ENCODE results near the gene PRTN3. TPM values are rescaled to one million over a fixed set of nuclear protein-coding genes. Genes with fewer than 3 reads are reported as not detected.
"Not testable (repeated sequence)": the region's sequence is repeated elsewhere in the genome, so short reads cannot be mapped to it uniquely, and the experiment has no call there.

Gene PRTN3
- total RNA-seq, 2 donors from 2014 or later: not detected

- Mint-ChIP-seq H3K36me3 (ENCODE audit: insufficient read depth in 2 of 2) (peaks cover 8 to 21% of the 10 kb centered on the region in 2 donors), H3K27me3 (ENCODE audit: low read depth) (no peaks in the 10 kb centered on the region), H3K4me3 (no peak overlapping the region), H3K4me1 (ENCODE audit: low read depth) (no peaks in the 10 kb centered on the region), H3K9me3 (peaks cover 8 to 10% of the 10 kb centered on the region in 2 donors), H3K27ac (no peak overlapping the region)
- DNase-seq (no peak), ATAC-seq (replicated peaks in 1 of 2) (peak; percentile 1 to 10)
Measured at GRCh38 chr19:815079-815774, 25.6 kb upstream of the PRTN3 start.

DNA sequence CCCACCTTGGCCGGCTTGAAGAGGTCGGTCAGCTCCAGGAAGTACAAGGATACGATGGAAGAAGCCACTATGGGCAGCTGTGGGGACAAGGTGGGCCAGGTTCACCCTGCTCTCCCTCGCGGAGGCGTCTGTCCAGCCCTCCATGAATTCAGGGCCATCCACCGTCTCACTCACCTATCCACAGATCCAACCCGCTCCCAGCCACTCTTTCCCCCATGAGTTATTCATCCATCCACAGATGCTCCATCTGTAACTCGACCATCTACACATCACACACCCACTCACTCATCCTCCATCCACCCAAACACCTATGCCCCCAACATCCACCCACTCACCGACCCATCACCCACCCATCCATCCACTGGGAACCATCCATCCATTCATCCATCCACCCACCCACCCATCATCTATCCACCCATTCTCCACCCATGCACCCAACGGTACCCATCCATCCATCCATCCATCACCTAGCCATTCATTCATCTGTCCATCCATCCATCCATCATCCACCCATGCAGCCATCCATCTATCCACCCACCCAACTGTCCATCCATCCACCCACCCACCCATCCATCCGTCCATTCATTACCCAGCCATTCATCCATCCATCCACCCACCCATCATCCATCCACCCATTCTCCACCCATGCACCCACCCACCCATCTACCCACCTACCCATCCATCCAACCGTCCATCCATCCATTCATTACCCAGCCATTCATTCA is 24.9 kb upstream of the PRTN3 start:
- Mint-ChIP-seq H3K27ac (peak overlapping the region; percentile 3), H3K27me3 (ENCODE audit: low read depth) (no peaks in the 10 kb centered on the region), H3K4me3 (no peak overlapping the region), H3K36me3 (ENCODE audit: insufficient read depth in 2 of 2) (peaks cover 8 to 17% of the 10 kb centered on the region in 2 donors), H3K9me3 (peaks cover 8 to 10% of the 10 kb centered on the region in 2 donors), H3K4me1 (ENCODE audit: low read depth) (no peaks in the 10 kb centered on the region)
- ATAC-seq (replicated peaks in 1 of 2) (peak in 1 of 2 donors; percentile 6), DNase-seq (no peak)

DNA sequence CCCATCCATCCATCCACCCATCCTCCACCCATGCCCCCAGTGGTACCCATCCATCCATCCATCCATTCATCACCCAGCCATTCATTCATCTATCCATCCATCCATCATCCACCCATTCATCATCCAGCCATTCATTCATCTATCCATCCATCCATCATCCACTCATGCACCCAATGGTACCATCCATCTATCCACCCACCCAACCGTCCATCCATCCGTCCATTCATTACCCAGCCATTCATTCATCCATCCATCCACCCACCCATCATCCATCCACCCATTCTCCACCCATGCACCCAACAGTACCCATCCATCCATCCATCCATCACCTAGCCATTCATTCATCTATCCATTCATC is 24.3 kb upstream of the PRTN3 start:
- H3K36me3 Mint-ChIP-seq (ENCODE audit: insufficient read depth in 2 of 2): peaks cover 8 to 15% of the 10 kb centered on the region in 2 donors
- no peaks in the 10 kb centered on the region for H3K4me1 Mint-ChIP-seq (ENCODE audit: low read depth)
- H3K27ac Mint-ChIP-seq: peak overlapping the region; percentile 6
- no peak overlapping the region for H3K4me3 Mint-ChIP-seq
- DNase-seq (no peak), ATAC-seq (replicated peaks in 1 of 2) (no peak)
- no peaks in the 10 kb centered on the region for H3K27me3 Mint-ChIP-seq (ENCODE audit: low read depth)
- peaks cover 8 to 10% of the 10 kb centered on the region in 2 donors for H3K9me3 Mint-ChIP-seq

DNA sequence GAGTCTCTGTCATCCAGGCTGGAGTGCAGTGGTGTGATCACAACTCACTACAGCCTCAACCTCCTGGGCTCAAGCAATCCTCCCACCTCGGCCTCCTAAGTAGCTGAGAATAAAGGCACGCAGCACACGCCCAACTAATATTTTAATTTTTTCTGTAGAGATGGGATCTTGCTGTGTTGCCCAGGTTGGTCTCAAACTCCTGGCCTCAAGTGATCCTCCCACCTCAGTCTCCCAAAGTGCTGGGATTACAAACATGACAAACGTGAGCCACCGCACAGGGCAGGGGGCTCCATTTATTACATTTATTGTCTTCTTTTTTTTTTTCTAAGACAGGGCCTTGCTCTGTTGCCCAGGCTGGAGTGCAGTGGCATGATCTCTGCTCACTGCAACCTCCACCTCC is 20.6 kb upstream of the PRTN3 start:
- ATAC-seq (replicated peaks in 1 of 2); H3K4me1 Mint-ChIP-seq (ENCODE audit: low read depth); DNase-seq; H3K4me3 Mint-ChIP-seq; H3K36me3 Mint-ChIP-seq (ENCODE audit: insufficient read depth in 2 of 2); H3K9me3 Mint-ChIP-seq: not testable (repeated sequence)
- Mint-ChIP-seq H3K27me3 (ENCODE audit: low read depth) (peaks cover 16% of the 10 kb centered on the region), H3K27ac (peak overlapping the region; percentile 60)

DNA sequence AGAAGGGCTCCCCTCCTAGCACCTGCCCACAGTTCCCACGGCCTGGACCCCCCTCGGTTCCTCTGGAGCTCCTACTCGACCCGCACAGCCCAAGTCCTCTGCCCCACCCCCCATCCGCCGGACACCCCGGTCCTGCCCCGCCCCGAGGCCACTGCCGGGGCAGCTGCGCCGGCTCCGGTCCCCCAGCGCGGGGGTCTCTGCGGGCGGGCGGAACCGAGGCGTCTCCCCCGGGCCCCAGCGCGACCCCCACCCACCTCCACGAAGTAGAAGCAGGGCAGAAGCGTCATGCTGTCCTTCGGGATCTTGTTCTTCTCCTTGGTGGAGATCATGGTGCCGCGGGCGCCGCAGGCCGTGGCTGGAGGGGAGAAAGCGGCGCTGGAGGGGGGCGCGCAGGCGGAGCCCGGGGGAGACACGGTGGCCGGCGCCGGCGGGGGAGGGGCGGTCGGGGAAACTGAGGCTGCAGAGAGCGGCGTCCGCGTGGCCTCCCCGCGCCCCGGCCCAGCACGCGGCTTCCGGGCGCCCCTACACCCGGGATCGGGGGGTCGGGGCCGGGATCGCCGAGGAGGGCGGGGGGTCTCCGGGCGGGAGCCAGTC is 19.5 kb upstream of the PRTN3 start:
- H3K27me3 Mint-ChIP-seq (ENCODE audit: low read depth): peaks cover 16% of the 10 kb centered on the region
- peaks cover 4 to 5% of the 10 kb centered on the region in 2 donors for H3K9me3 Mint-ChIP-seq
- peaks cover 2 to 4% of the 10 kb centered on the region in 2 donors for H3K36me3 Mint-ChIP-seq (ENCODE audit: insufficient read depth in 2 of 2)
- DNase-seq (no peak), ATAC-seq (replicated peaks in 1 of 2) (no peak)
- no peak overlapping the region for H3K27ac Mint-ChIP-seq
- H3K4me3 Mint-ChIP-seq: no peak overlapping the region
- H3K4me1 Mint-ChIP-seq (ENCODE audit: low read depth): no peaks in the 10 kb centered on the region

DNA sequence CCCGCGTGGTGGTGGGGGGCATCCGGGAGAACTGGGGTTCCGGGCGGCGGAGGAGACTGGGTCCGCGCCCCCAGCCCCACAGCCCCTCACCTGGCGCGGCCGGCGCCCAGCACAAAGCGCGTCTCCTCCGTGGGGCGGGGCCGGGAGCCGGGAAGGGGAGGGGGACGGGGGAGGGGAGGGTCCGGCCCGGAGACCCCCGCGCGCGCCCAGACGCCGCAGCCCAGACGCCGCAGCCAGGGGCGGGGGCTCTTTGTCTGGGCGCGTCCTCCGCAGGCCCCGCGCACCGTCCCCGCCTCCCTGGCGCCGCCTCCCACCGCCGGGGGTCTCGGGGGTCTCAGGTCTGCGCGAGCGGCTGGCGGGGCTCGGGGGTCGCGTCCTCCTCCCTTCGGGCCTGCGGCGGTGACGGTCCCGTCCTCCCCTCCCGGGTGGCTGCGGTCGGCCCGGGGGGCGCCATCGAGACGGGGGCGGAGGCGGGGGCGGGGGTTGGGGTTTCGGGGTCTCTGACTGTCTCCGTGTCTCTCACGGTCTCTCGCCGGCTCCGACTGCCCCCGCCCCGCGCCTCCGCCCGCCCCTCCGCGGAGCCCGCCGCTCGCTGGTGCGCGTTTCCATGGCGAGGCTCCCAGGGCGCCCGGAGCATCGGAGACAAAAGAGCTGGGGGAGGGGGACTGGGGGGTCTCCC is 18.8 kb upstream of the PRTN3 start, which contains the start of gene PLPPR3:
PLPPR3 (minus strand) TSS at position 131 of the 679 bp plus-strand sequence. CDS start 396 bp downstream, outside the sequence.
- no peak for ATAC-seq (replicated peaks in 1 of 2)

GRCh38 chr19:823565-824121 is 17.2 kb upstream of the PRTN3 start:
- Mint-ChIP-seq H3K9me3 (no peaks in the 10 kb centered on the region), H3K27ac (no peak overlapping the region), H3K4me3 (no peak overlapping the region), H3K36me3 (ENCODE audit: insufficient read depth in 2 of 2) (no peaks in the 10 kb centered on the region), H3K4me1 (ENCODE audit: low read depth) (no peaks in the 10 kb centered on the region), H3K27me3 (ENCODE audit: low read depth) (peaks cover 16% of the 10 kb centered on the region)
- ATAC-seq (replicated peaks in 1 of 2) (no peak), DNase-seq (no peak)

More for the DNA sequence above, 18.8 kb upstream of the PRTN3 start, which contains the start of gene PLPPR3:
- Mint-ChIP-seq H3K27ac (no peak within 1 kb of the TSS), H3K27me3 (ENCODE audit: low read depth) (peaks cover 16% of the 10 kb centered on the region), H3K4me1 (ENCODE audit: low read depth) (no peaks in the 10 kb centered on the region), H3K36me3 (ENCODE audit: insufficient read depth in 2 of 2) (no peaks in the 10 kb centered on the region), H3K4me3 (no peak within 1 kb of the TSS), H3K9me3 (peaks cover 0 to under 1% of the 10 kb centered on the region in 2 donors)
- no peak for DNase-seq

DNA sequence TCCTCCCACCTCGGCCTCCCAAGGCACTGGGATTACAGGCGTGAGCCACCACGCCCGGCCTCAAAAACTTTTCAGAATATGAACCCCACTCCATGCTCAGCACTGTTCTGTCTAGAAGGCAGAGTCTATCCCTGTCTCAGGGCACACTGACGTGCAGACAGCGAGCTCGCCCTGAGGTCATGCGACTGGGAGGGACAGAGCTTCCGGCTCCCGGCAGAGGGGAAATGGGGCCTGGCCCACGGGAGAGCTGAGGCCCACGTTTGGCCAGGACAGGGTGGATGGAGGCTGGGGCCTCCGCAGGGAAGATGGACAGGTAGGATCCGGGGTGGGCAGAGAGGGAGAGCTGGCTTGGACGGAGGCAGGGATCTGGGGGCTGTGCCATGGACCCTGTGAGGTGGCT is 15.9 kb upstream of the PRTN3 start:
- no peaks in the 10 kb centered on the region for H3K4me1 Mint-ChIP-seq (ENCODE audit: low read depth)
- ATAC-seq (replicated peaks in 1 of 2): peak in 1 of 2 donors; percentile 16
- H3K9me3 Mint-ChIP-seq: no peaks in the 10 kb centered on the region
- H3K27me3 Mint-ChIP-seq (ENCODE audit: low read depth): peaks cover 16% of the 10 kb centered on the region
- no peak overlapping the region for H3K27ac Mint-ChIP-seq
- H3K4me3 Mint-ChIP-seq: no peak overlapping the region
- no peak for DNase-seq
- H3K36me3 Mint-ChIP-seq (ENCODE audit: insufficient read depth in 2 of 2): no peaks in the 10 kb centered on the region

DNA sequence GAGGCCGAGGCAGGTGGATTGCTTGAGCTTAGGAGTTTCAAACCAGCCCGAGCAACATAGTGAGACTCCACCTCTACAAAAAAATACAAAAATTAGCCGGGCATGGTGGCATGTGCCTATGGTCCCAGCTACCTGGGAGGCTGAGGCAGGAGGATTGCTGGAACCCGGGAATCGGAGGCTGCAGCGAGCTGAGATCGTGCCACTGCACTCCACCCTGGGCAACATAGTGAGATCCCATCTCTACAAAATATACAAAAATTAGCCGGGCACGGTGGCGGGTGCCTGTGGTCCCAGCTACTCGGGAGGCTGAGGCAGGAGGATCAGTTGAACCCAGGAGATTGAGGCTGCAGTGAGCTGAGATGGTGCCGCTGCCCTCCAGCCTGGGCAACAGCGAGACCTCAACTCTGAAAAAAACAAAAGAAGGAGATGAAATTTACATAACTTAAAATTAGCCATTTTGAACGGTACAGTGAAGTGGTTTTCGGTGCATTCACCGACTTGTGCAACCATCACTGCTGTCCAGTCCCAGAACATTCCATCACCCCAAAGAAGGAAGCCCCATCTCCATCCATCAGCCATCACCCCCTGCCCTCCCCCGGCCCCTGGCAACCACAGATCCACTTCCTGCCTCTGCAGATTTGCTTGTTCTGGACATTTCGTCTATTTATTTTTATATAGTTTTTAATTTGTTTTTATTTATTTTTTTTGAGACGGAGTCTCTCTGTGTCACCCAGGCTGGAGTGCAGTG is 14.7 kb upstream of the PRTN3 start:
- no peaks in the 10 kb centered on the region for H3K9me3 Mint-ChIP-seq
- DNase-seq: no peak
- no peak overlapping the region for H3K27ac Mint-ChIP-seq
- H3K36me3 Mint-ChIP-seq (ENCODE audit: insufficient read depth in 2 of 2): no peaks in the 10 kb centered on the region
- no peak for ATAC-seq (replicated peaks in 1 of 2)
- peaks cover 16% of the 10 kb centered on the region for H3K27me3 Mint-ChIP-seq (ENCODE audit: low read depth)
- H3K4me3 Mint-ChIP-seq: no peak overlapping the region
- H3K4me1 Mint-ChIP-seq (ENCODE audit: low read depth): no peaks in the 10 kb centered on the region

GRCh38 chr19:827314-827709 is 13.5 kb upstream of the PRTN3 start:
- Mint-ChIP-seq H3K4me3 (no peak overlapping the region), H3K27me3 (ENCODE audit: low read depth) (peaks cover 16% of the 10 kb centered on the region), H3K4me1 (ENCODE audit: low read depth) (no peaks in the 10 kb centered on the region), H3K27ac (no peak overlapping the region), H3K36me3 (ENCODE audit: insufficient read depth in 2 of 2) (no peaks in the 10 kb centered on the region), H3K9me3 (no peaks in the 10 kb centered on the region)
- DNase-seq (no peak), ATAC-seq (replicated peaks in 1 of 2) (no peak)

GRCh38 chr19:827710-828321 is 13.0 kb upstream of the PRTN3 start, which contains the start of gene AZU1:
AZU1 (plus strand) TSS chr19:827837; CDS start chr19:827847, 10 bp downstream.
- no peak for ATAC-seq (replicated peaks in 1 of 2)
- peaks cover 13% of the 10 kb centered on the region for H3K27me3 Mint-ChIP-seq (ENCODE audit: low read depth)
- no peaks in the 10 kb centered on the region for H3K9me3 Mint-ChIP-seq
- DNase-seq: no peak
- no peaks in the 10 kb centered on the region for H3K36me3 Mint-ChIP-seq (ENCODE audit: insufficient read depth in 2 of 2)
- no peak within 1 kb of the TSS for H3K27ac Mint-ChIP-seq
- H3K4me1 Mint-ChIP-seq (ENCODE audit: low read depth): no peaks in the 10 kb centered on the region
- no peak within 1 kb of the TSS for H3K4me3 Mint-ChIP-seq
